Measurements from ENCODE around the gene ITPR2. TPM values are rescaled to one million over a fixed set of nuclear protein-coding genes. Genes with fewer than 3 reads are reported as not detected.

The ITPR2 gene
- total RNA-seq, 1 experiment from 2014 or later: 41.6 TPM

DNA sequence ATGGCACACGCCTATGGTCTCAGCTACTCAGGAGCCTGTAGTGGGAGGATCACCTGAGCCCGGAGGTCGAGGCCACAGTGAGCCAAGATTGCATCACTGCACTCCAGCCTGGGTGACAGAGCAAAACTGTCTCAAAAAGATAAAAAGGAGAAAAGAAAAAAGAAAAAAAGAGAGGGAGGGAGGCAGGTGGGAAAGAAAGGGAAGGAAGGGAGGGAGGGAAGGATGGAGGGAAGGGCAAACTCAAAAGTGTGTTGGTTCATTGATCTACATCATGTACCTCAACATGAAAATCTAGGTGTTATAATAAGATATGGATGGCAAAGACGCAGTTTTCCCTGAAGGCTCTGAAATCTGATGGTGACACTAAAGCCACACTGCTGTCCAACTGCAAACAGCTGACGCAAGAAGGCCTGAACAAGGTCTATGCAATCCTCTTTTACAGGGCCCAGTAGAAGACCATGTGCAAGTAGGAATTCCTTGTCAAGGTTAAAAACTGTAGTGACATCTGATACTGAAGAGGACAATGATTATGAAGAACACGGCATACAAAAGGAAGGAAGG is 143.6 kb downstream of the ITPR2 start:
- TF ChIP-seq, protein P1, sequence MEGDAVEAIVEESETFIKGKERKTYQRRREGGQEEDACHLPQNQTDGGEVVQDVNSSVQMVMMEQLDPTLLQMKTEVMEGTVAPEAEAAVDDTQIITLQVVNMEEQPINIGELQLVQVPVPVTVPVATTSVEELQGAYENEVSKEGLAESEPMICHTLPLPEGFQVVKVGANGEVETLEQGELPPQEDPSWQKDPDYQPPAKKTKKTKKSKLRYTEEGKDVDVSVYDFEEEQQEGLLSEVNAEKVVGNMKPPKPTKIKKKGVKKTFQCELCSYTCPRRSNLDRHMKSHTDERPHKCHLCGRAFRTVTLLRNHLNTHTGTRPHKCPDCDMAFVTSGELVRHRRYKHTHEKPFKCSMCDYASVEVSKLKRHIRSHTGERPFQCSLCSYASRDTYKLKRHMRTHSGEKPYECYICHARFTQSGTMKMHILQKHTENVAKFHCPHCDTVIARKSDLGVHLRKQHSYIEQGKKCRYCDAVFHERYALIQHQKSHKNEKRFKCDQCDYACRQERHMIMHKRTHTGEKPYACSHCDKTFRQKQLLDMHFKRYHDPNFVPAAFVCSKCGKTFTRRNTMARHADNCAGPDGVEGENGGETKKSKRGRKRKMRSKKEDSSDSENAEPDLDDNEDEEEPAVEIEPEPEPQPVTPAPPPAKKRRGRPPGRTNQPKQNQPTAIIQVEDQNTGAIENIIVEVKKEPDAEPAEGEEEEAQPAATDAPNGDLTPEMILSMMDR (IDR thresholded peaks at IDR 0.05; ENCODE audit: insufficient read depth in 1 of 2, low read depth in 1 of 2, low read length in 1 of 2, severe bottlenecking in 1 of 2, unreplicated experiment in 1 of 2): no peak
- Mint-ChIP-seq H3K4me3 (ENCODE audit: unreplicated experiment) (no peak overlapping the region), H3K9me3 (ENCODE audit: unreplicated experiment) (no peaks in the 10 kb centered on the region), H3K27me3 (ENCODE audit: insufficient read depth, unreplicated experiment) (no peaks in the 10 kb centered on the region), H3K4me1 (ENCODE audit: low read depth, unreplicated experiment) (peaks cover 6% of the 10 kb centered on the region), H3K27ac (ENCODE audit: unreplicated experiment) (no peak overlapping the region), H3K36me3 (ENCODE audit: insufficient read depth, unreplicated experiment) (peaks cover 5% of the 10 kb centered on the region)
- H3K9me3 ChIP-seq: no peaks in the 10 kb centered on the region
- BruUV-seq (replicated peaks): no TSS peak
- H3K27me3 ChIP-seq (replicated peaks; ENCODE audit: control insufficient read depth, insufficient read depth, low read length): no peaks in the 10 kb centered on the region
- ChIA-PET CTCF (no interaction called here), POLR2A (no interaction called here)
- intact Hi-C loops (cut with micrococcal nuclease; ENCODE audit: unreplicated experiment): no loop called here
- DNase-seq: no peak
- H3K4me1 ChIP-seq: no peaks in the 10 kb centered on the region
- peaks cover 2% of the 10 kb centered on the region; the same call in 1 of the 2 replicates for H3K36me3 ChIP-seq (ENCODE audit: control insufficient read depth, insufficient read depth, low read length)
- H3K4me3 ChIP-seq (ENCODE audit: low read depth, low read length): no peak overlapping the region

DNA sequence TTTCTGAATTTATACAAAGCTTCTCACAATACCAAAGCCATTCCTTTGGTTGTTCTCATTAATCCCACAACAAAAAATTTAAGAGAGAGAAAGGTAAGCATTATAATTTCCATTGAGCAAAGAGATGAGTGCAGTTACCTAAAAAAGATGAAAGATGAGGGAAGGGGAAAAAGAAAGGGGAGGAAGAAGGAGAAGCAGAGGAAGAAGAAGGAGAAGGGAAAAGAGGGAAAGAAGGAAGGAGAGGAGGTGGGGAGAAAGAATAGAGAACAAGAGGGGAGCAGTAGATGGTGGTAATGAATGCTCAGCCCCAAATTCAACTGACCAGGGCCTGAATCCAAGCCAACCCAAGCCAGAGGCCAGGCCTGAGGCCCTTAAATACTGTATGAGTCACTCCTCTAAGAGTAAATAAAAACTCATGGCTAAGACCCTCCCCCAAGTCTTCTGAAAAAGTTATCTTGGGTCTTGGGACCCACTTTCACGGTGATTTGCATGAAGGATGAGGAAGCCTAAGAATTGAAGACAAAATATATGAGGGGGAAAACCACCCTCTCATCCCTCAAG is 144.6 kb downstream of the ITPR2 start:
- H3K27me3 ChIP-seq (replicated peaks; ENCODE audit: control insufficient read depth, insufficient read depth, low read length): no peaks in the 10 kb centered on the region
- H3K9me3 ChIP-seq: 0 out of 2 replicates have a peak, but pooled peaks cover 6% of the 10 kb centered on the region
- peaks cover 6% of the 10 kb centered on the region for H3K4me1 Mint-ChIP-seq (ENCODE audit: low read depth, unreplicated experiment)
- TF ChIP-seq, protein P1 (IDR thresholded peaks at IDR 0.05; ENCODE audit: insufficient read depth in 1 of 2, low read depth in 1 of 2, low read length in 1 of 2, severe bottlenecking in 1 of 2, unreplicated experiment in 1 of 2): no peak
- H3K27ac Mint-ChIP-seq (ENCODE audit: unreplicated experiment): no peak overlapping the region
- H3K9me3 Mint-ChIP-seq (ENCODE audit: unreplicated experiment): no peaks in the 10 kb centered on the region
- H3K4me3 Mint-ChIP-seq (ENCODE audit: unreplicated experiment): no peak overlapping the region
- H3K36me3 Mint-ChIP-seq (ENCODE audit: insufficient read depth, unreplicated experiment): peaks cover 5% of the 10 kb centered on the region
- no peak overlapping the region for H3K4me3 ChIP-seq (ENCODE audit: low read depth, low read length)
- no TSS peak for BruUV-seq (replicated peaks)
- intact Hi-C loops (cut with micrococcal nuclease; ENCODE audit: unreplicated experiment): no loop called here
- H3K36me3 ChIP-seq (ENCODE audit: control insufficient read depth, insufficient read depth, low read length): peaks cover 2% of the 10 kb centered on the region; the same call in 1 of the 2 replicates
- CTCF ChIA-PET: no interaction called here
- no peak for DNase-seq
- H3K27me3 Mint-ChIP-seq (ENCODE audit: insufficient read depth, unreplicated experiment): no peaks in the 10 kb centered on the region
- POLR2A ChIA-PET: no interaction called here
- no peaks in the 10 kb centered on the region for H3K4me1 ChIP-seq

DNA sequence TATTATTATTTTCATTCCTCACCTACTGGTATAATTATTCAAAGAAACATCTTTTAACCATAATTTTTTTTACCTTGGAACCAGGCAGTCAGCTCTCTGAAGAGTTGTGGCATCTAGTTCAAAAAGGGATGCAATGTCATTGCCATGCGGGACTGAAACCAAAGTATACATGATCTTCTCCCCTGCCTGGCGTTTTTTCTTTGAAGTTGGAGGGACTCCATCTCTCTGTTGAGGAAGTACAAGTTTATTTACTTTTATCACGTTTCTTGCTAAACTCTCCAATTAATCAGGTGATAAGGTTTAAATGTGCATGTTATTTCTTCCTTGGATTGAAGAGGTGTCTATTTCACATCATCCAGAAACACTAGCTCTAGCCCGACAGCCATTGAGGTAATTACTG is 146.6 kb downstream of the ITPR2 start:
- Histone ChIP-seq H3K9me3 (0 out of 2 replicates have a peak, but pooled peaks cover 7% of the 10 kb centered on the region), H3K4me1 (no peaks in the 10 kb centered on the region), H3K36me3 (ENCODE audit: control insufficient read depth, insufficient read depth, low read length) (no peaks in the 10 kb centered on the region), H3K27me3 (replicated peaks; ENCODE audit: control insufficient read depth, insufficient read depth, low read length) (no peaks in the 10 kb centered on the region), H3K4me3 (ENCODE audit: low read depth, low read length) (no peak overlapping the region)
- Mint-ChIP-seq H3K4me1 (ENCODE audit: low read depth, unreplicated experiment) (peaks cover 2% of the 10 kb centered on the region), H3K27ac (ENCODE audit: unreplicated experiment) (no peak overlapping the region), H3K27me3 (ENCODE audit: insufficient read depth, unreplicated experiment) (no peaks in the 10 kb centered on the region), H3K4me3 (ENCODE audit: unreplicated experiment) (no peak overlapping the region), H3K9me3 (ENCODE audit: unreplicated experiment) (no peaks in the 10 kb centered on the region), H3K36me3 (ENCODE audit: insufficient read depth, unreplicated experiment) (peaks cover 5% of the 10 kb centered on the region)
- DNase-seq: no peak
- TF ChIP-seq, protein P1 (IDR thresholded peaks at IDR 0.05; ENCODE audit: insufficient read depth in 1 of 2, low read depth in 1 of 2, low read length in 1 of 2, severe bottlenecking in 1 of 2, unreplicated experiment in 1 of 2): no peak
- BruUV-seq (replicated peaks): no TSS peak
- POLR2A ChIA-PET: no interaction called here
- CTCF ChIA-PET: no interaction called here
- intact Hi-C loops (cut with micrococcal nuclease; ENCODE audit: unreplicated experiment): no loop called here

All from Caco-2 (cell line).